Endodermal cell (in vitro differentiated cells): ENCODE measurements around the gene FAM174C. TPM values are rescaled to one million over a fixed set of nuclear protein-coding genes. Genes with fewer than 3 reads are reported as not detected.

Experiments used
- DNase-seq: peaks from one replicate; pipeline ENCODE4 v3.0.0-alpha.2; 2017
- H3K27ac ChIP-seq: 2 replicates; pipeline ENCODE4 v1.5.1; 2013; ENCODE audit warnings: mild to moderate bottlenecking, low read depth, low read length, moderate library complexity
- H3K27me3 ChIP-seq: 2 replicates; pipeline ENCODE4 v1.6.1; 2013; ENCODE audit warnings: mild to moderate bottlenecking, low read length, moderate library complexity; ENCODE audit not compliant: insufficient read depth, control insufficient read depth, poor library complexity, severe bottlenecking
- H3K36me3 ChIP-seq: 2 replicates; pipeline ENCODE4 v1.7.0; 2013; ENCODE audit warnings: mild to moderate bottlenecking, low read length, moderate library complexity; ENCODE audit not compliant: control insufficient read depth, insufficient read depth
- H3K4me1 ChIP-seq: one replicate; pipeline ENCODE4 v1.7.0; 2013; ENCODE audit warnings: low read length; ENCODE audit not compliant: control insufficient read depth, insufficient read depth
- H3K4me3 ChIP-seq: 2 replicates; pipeline ENCODE4 v1.5.1; 2013; ENCODE audit warnings: mild to moderate bottlenecking, low read length, moderate library complexity
- H3K9ac ChIP-seq: 2 replicates; pipeline ENCODE4 v1.6.1; 2013; ENCODE audit warnings: mild to moderate bottlenecking, low read length, moderate library complexity; ENCODE audit not compliant: poor library complexity, severe bottlenecking; ENCODE audit errors: extremely low read depth
- H3K9me3 ChIP-seq: 2 replicates; pipeline ENCODE4 v1.6.1; 2013; ENCODE audit warnings: mild to moderate bottlenecking, low read length, moderate library complexity; ENCODE audit not compliant: control insufficient read depth
- H3K27ac Mint-ChIP-seq: 2 replicates; pipeline ENCODE4 v1.8.0; 2020; ENCODE audit warnings: mixed read lengths
- H3K27me3 Mint-ChIP-seq: 2 replicates; pipeline ENCODE4 v1.8.0; 2021; ENCODE audit warnings: mild to moderate bottlenecking, mixed read lengths; ENCODE audit not compliant: insufficient read depth
- H3K36me3 Mint-ChIP-seq: 2 replicates; pipeline ENCODE4 v1.8.0; 2020; ENCODE audit warnings: low read depth, mixed read lengths
- H3K4me1 Mint-ChIP-seq: 2 replicates; pipeline ENCODE4 v1.8.0; 2020; ENCODE audit warnings: mixed read lengths
- H3K4me3 Mint-ChIP-seq: 2 replicates; pipeline ENCODE4 v1.8.0; 2020; ENCODE audit warnings: mild to moderate bottlenecking, moderate library complexity, mixed read lengths
- H3K9me3 Mint-ChIP-seq: 2 replicates; pipeline ENCODE4 v1.8.0; 2020; ENCODE audit warnings: mild to moderate bottlenecking, mixed read lengths
- WGBS, 2 experiments: methylation state at CpG; one replicate each; pipeline versions ENCODE4 v1.1.5 to v1.1.7; 2013; ENCODE audit warnings: missing lambda C conversion rate in 2 of 2, mixed read lengths in 1 of 2; ENCODE audit not compliant: insufficient coverage in 1 of 2, insufficient read length in 1 of 2; 5-methylcytosine and 5-hydroxymethylcytosine counted together
- total RNA-seq, 2 donors: library from RNA; stranded (reverse); fragmentation: NEBNext Ultra II Directional in 1 of 2; extraction: Animal tissue kit (Norgen Biotek cat#: 25700) in 1 of 2; gene quantifications; 2 replicates in 1 of 2; 3 replicates in 1 of 2; pipeline ENCODE4 v1.2.1, GENCODE V29; 2021
- TF ChIP-seq, protein P1 (sequence below): fragments of 200-600 bp; sonication (generic); conservative IDR thresholded peaks from 2 replicates; pipeline ENCODE4 v1.5.0; 2021; ENCODE audit warnings: antibody characterized with exemption, mild to moderate bottlenecking

The FAM174C gene
- total RNA-seq, 2 donors from 2014 or later: 45.1 to 46.0 TPM

DNA sequence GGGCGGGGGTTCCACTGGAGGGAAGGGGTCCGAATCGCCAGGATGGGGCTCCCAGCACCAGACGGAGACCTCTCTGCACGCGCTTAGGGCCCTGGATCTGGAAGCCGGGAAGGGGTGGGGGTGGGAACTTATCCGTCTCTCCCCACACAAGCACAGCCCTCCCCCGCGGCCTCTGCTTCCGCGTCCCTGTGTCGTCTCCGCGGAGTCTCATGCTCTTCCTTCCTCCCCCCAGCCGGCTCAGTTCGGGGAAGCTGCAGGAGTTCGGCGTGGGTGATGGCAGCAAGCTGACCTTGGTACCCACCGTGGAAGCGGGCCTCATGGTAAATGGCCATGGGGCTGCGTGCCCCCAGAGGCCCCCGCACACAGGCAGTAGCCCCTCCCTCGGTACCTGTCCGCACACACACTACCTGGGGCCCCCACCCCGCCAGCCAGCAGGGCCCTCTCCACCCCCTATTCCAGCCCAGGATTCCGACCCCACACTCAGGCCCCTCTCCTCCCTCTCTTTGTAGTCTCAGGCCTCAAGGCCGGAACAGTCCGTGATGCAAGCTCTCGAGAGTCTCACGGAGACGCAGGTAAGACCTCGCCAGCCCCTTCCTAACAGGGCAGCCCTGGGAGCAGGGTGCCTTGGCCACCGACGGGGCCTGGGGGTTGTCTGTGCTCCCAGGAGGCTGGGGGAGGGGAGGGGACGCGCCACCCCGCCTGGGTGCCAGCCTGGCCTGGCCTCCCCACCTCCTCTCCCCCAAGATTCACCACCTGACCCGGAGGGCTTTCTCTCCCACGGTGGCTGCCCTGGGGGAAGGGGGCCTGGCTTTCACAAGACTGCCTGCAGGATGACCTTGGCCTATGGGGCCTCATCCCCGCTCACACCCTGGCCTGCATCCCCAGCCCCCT is 23.8 kb upstream of the FAM174C start:
- Mint-ChIP-seq H3K36me3 (peaks cover 37% of the 10 kb centered on the region), H3K4me1 (no peaks in the 10 kb centered on the region), H3K27ac (peak overlapping the region; percentile 91), H3K4me3 (peak overlapping the region; percentile 87), H3K27me3 (no peaks in the 10 kb centered on the region), H3K9me3 (no peaks in the 10 kb centered on the region)
- H3K9me3 ChIP-seq: no peaks in the 10 kb centered on the region
- peaks cover 5% of the 10 kb centered on the region for H3K4me1 ChIP-seq
- H3K27me3 ChIP-seq: no peaks in the 10 kb centered on the region
- peak overlapping the region; percentile 85 for H3K4me3 ChIP-seq
- H3K27ac ChIP-seq: peak overlapping the region; percentile 91
- peak; percentile 71 for DNase-seq
- peak overlapping the region; percentile 95 for H3K9ac ChIP-seq
- H3K36me3 ChIP-seq: peaks cover 44% of the 10 kb centered on the region
- WGBS, 2 experiments: 4 to 11% methylated on average over 5 to 36 of the region's 41 CpGs
- TF ChIP-seq, protein P1, sequence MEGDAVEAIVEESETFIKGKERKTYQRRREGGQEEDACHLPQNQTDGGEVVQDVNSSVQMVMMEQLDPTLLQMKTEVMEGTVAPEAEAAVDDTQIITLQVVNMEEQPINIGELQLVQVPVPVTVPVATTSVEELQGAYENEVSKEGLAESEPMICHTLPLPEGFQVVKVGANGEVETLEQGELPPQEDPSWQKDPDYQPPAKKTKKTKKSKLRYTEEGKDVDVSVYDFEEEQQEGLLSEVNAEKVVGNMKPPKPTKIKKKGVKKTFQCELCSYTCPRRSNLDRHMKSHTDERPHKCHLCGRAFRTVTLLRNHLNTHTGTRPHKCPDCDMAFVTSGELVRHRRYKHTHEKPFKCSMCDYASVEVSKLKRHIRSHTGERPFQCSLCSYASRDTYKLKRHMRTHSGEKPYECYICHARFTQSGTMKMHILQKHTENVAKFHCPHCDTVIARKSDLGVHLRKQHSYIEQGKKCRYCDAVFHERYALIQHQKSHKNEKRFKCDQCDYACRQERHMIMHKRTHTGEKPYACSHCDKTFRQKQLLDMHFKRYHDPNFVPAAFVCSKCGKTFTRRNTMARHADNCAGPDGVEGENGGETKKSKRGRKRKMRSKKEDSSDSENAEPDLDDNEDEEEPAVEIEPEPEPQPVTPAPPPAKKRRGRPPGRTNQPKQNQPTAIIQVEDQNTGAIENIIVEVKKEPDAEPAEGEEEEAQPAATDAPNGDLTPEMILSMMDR: no peak

GRCh38 chr19:1252221-1252820 is 23.0 kb upstream of the FAM174C start:
- H3K27ac ChIP-seq: peak overlapping the region; percentile 91
- H3K36me3 Mint-ChIP-seq: peaks cover 40% of the 10 kb centered on the region
- WGBS, 2 experiments: 39 to 41% methylated on average over 9 to 29 of the region's 30 CpGs
- peaks cover 49% of the 10 kb centered on the region for H3K36me3 ChIP-seq
- H3K27ac Mint-ChIP-seq: no peak overlapping the region
- peak overlapping the region; percentile 87 for H3K4me3 Mint-ChIP-seq
- no peaks in the 10 kb centered on the region for H3K9me3 ChIP-seq
- peak overlapping the region; percentile 95 for H3K9ac ChIP-seq
- no peaks in the 10 kb centered on the region for H3K27me3 ChIP-seq
- H3K4me1 ChIP-seq: peaks cover 5% of the 10 kb centered on the region
- H3K4me3 ChIP-seq: peak overlapping the region; percentile 85
- H3K27me3 Mint-ChIP-seq: no peaks in the 10 kb centered on the region
- H3K4me1 Mint-ChIP-seq: peaks cover under 1% of the 10 kb centered on the region
- no peaks in the 10 kb centered on the region for H3K9me3 Mint-ChIP-seq
- no peak for DNase-seq
- TF ChIP-seq, protein P1: no peak

DNA sequence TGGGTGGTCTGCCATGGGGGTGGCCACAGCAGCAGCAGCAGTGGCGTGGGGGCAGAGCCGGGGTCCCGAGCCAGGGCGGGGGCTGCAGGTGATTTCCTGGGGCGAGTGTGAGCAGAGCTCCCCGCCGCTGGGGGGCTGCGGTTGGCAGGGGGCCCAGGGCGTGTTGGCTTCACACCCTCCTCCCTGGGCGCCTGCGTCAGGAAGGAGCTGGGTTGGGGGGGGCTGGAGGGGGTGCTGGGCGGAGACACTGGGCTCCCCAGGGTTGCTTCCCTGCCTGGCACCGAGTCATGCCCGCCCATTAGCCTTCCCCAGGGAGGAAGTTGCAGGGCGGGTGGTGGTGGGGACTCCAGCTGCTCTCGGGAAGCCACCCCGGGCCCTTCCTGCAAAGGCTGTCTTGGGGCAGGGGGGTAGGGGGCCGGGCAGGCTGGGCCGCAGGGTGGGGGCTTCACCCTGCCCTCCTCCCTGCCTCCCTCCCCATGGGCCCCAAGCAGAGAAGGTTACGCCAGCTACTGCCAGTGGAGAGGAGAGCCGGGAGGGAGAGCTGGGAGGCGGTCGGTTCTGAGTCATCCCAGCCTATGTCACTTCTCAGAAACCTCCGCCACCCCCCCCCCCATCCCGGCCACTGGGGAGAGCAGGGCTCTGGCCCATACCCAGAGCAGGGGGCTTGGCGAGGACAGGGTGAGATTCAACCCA is 22.4 kb upstream of the FAM174C start:
- H3K36me3 Mint-ChIP-seq: peaks cover 46% of the 10 kb centered on the region
- 40 to 66% methylated on average over 3 to 23 of the region's 26 CpGs for WGBS, 2 experiments
- peak overlapping the region; percentile 87 for H3K4me3 Mint-ChIP-seq
- H3K27ac Mint-ChIP-seq: peak overlapping the region; percentile 35
- H3K36me3 ChIP-seq: peaks cover 55% of the 10 kb centered on the region
- no peaks in the 10 kb centered on the region for H3K9me3 Mint-ChIP-seq
- H3K4me3 ChIP-seq: peak overlapping the region; percentile 85
- TF ChIP-seq, protein P1: no peak
- peak; percentile 65 for DNase-seq
- H3K4me1 Mint-ChIP-seq: peaks cover 6% of the 10 kb centered on the region
- no peaks in the 10 kb centered on the region for H3K27me3 Mint-ChIP-seq
- H3K9ac ChIP-seq: peak overlapping the region; percentile 95
- H3K27ac ChIP-seq: peak overlapping the region; percentile 76
- H3K9me3 ChIP-seq: no peaks in the 10 kb centered on the region
- no peaks in the 10 kb centered on the region for H3K27me3 ChIP-seq
- H3K4me1 ChIP-seq: peaks cover 5% of the 10 kb centered on the region
